Effector CD8-positive, alpha-beta T cell (primary cell): ENCODE measurements around the gene GFRA1.

Experiments
- DNase-seq: peaks from one replicate; lab custom pipeline; 2025; lab: John Stamatoyannopoulos, UW

The GFRA1 gene

GRCh38 chr10:116029826-116030225, 243.2 kb downstream of the GFRA1 start:
- no peak for DNase-seq

GRCh38 chr10:116027355-116027754, 245.7 kb downstream of the GFRA1 start:
- no peak for DNase-seq

DNA sequence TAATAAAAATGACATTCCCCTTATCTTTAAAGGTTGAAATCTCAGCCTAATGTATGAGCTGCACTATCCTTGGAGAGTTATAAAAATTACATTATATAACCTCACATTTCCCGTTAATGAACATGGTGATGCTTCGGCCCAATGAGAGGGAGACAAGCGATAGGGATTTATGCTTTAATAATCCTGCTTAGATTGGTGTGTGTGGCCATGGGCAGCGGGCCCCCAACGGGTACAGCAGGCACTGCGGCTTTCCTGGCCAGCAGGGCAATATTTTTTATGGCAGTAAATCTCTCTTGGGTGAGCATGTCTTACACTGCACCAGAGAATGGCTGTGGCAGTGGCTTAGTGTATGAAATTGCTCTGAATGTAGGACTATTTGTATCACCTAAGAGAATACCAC, 246.3 kb downstream of the GFRA1 start:
- DNase-seq: no peak

GRCh38 chr10:116026315-116026714, 246.7 kb downstream of the GFRA1 start:
- DNase-seq: no peak

GRCh38 chr10:116024271-116024878, 248.6 kb downstream of the GFRA1 start:
- DNase-seq: no peak

GRCh38 chr10:116017405-116017804, 255.6 kb downstream of the GFRA1 start:
- no peak for DNase-seq

- DNase-seq: no peak
Observed at GRCh38 chr10:116015583-116016333, 257.2 kb downstream of the GFRA1 start.

DNA sequence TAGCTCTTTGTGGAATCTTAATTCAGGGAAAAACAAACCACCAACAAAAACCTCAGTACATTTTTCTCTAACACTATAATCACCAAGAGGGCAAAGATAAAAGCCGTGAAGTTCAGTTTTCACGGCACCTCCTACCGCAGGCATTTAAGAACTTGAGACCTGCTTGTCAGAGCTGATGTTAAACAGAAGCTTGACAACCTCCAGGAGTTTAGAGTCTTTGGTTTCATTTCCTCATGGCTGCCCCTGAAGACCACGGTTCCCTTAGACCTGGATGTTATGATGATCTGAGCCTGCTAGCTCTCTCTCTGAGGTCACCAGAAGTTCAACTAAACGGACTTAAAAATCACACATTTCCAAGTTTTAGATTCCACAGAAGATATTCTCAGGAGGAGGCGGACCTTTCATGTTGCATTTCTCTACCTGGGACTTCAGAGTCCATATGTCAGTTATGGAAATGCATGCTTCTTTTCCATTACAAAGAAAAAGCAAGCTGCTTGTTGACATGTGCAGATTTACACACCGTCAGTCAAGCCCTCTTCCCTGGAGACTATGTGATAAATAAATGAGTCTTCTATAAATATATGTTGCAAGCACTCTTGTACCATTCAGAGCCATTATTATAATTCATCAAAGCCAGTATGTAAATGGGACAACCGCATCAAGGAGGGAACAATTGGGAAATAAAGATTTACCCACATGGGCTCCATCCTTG, 258.0 kb downstream of the GFRA1 start:
- no peak for DNase-seq

DNA sequence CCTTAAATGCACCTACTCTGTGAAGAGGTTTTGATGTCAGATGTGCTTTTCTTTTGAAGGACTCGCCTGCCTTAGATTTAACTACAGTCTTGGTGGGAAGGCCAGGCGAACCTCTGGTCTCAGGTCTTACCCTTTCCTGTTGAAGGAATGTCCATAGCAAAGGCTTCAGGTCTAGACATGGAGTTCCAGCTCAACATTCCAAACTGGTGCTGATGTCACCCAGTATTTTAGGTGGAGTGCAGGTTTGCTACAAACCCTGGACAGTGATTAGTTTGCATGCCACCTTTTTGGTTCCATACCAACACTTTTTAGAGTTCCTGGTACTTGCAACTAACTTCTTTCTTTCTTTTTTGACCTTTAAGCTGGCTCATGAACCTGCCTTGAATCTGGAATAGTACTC, 258.7 kb downstream of the GFRA1 start:
- no peak for DNase-seq

- DNase-seq: no peak
Observed at GRCh38 chr10:116011929-116012328, 261.1 kb downstream of the GFRA1 start.

DNA sequence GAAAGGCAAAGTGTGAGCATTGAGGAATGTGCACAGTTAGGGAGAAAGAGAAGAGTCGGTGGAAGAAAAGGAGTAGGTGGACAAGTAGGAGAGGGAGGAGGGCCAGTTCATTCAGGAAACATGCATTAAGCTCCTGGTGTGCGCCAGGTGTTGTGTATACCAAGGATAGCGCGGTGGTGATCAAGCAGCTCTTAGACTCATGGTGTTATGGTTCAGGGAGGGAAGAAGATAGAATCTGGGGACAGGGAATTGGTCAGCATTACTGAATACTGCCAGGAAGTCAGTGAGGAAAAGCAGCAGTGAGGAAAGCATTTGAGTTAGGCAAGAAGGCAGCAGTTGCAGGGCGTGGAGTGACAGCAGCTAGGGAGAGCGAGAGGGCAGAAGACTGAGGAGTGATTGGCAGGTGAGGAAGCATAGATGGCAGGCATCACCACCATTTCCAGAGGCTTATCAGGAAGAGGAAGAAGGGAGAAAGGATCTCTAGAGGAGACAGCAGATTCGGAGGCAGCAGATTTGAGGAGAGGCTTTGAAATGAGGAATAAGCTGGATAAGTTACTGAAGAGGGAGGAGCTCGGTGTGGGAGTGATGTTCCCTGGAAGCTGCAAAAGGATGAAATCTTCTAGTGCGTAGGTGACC, 265.6 kb downstream of the GFRA1 start:
- no peak for DNase-seq
